OCI-M2 (cell line): ENCODE data around the gene RUNX1.

Source experiments
- DNase-seq: peaks from one replicate; lab custom pipeline; 2025; ENCODE audit not compliant: unreplicated experiment; lab: John Stamatoyannopoulos, UW

The RUNX1 gene

GRCh38 chr21:35017256-35017655 lies 31.8 kb downstream of the RUNX1 start:
- DNase-seq, result no peak

- no peak for DNase-seq
Measured at GRCh38 chr21:35016517-35017188, 32.4 kb downstream of the RUNX1 start.

GRCh38 chr21:35016071-35016470 lies 33.0 kb downstream of the RUNX1 start:
- DNase-seq, result no peak

- DNase-seq, result no peak
Measured at GRCh38 chr21:35015435-35016024, 33.6 kb downstream of the RUNX1 start.

- DNase-seq, result no peak
Measured at GRCh38 chr21:35014302-35015041, 34.6 kb downstream of the RUNX1 start.

- DNase-seq, result no peak
Measured at GRCh38 chr21:35011681-35012080, 37.4 kb downstream of the RUNX1 start.

- DNase-seq, result no peak
Measured at GRCh38 chr21:35010447-35010846, 38.7 kb downstream of the RUNX1 start.

GRCh38 chr21:35007348-35007747 lies 41.8 kb downstream of the RUNX1 start:
- DNase-seq, result no peak

GRCh38 chr21:35006771-35007170 lies 42.3 kb downstream of the RUNX1 start:
- DNase-seq, result no peak

GRCh38 chr21:35006248-35006647 lies 42.9 kb downstream of the RUNX1 start:
- DNase-seq, result no peak

- no peak for DNase-seq
Measured at GRCh38 chr21:35005560-35006224, 43.4 kb downstream of the RUNX1 start.

- no peak for DNase-seq
Measured at GRCh38 chr21:35005077-35005476, 44.0 kb downstream of the RUNX1 start.

- DNase-seq, result no peak
Measured at GRCh38 chr21:35004314-35004713, 44.8 kb downstream of the RUNX1 start.

GRCh38 chr21:35002879-35003722 lies 46.0 kb downstream of the RUNX1 start:
- DNase-seq, result no peak

- DNase-seq, result no peak
Measured at GRCh38 chr21:34999397-34999941, 49.6 kb downstream of the RUNX1 start.

- DNase-seq, result no peak
Measured at GRCh38 chr21:34998176-34998575, 50.9 kb downstream of the RUNX1 start.

GRCh38 chr21:34997294-34997693 lies 51.8 kb downstream of the RUNX1 start:
- DNase-seq, result no peak

- DNase-seq, result no peak
Measured at GRCh38 chr21:34996304-34997101, 52.6 kb downstream of the RUNX1 start.

- DNase-seq, result no peak
Measured at GRCh38 chr21:34995979-34996303, 53.2 kb downstream of the RUNX1 start.
